GM12873 (cell line): ENCODE measurements around the gene KDM4B.

ENCODE experiments used
- TF ChIP-seq, protein P1 (sequence below): IDR thresholded peaks from 2 replicates; pipeline ENCODE4 v1.5.1; 2012; ENCODE audit warnings: low read depth, mild to moderate bottlenecking, moderate library complexity, low read length, control low read depth; ENCODE audit not compliant: insufficient read depth; ENCODE audit errors: missing control alignments

KDM4B gene

DNA sequence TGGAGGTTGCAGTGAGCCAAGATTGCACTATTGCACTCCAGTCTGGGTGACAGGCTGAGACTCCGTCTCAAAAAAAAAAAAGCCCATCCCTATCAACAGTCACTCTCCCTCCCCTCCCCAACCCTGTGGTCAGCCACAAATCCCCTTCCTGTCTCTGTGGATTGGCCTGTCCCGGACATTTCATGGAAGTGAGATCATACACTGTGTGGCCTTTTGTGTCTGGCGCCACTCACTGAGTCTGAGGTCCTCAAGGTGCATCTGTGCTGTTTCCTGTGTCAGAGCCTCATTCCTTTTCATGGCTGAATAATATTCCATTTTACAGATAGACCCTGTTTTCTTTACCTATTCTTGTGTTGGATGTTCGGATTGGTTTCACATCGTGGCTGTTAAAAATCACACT is 222.2 kb downstream of the KDM4B start:
- TF ChIP-seq, protein P1, sequence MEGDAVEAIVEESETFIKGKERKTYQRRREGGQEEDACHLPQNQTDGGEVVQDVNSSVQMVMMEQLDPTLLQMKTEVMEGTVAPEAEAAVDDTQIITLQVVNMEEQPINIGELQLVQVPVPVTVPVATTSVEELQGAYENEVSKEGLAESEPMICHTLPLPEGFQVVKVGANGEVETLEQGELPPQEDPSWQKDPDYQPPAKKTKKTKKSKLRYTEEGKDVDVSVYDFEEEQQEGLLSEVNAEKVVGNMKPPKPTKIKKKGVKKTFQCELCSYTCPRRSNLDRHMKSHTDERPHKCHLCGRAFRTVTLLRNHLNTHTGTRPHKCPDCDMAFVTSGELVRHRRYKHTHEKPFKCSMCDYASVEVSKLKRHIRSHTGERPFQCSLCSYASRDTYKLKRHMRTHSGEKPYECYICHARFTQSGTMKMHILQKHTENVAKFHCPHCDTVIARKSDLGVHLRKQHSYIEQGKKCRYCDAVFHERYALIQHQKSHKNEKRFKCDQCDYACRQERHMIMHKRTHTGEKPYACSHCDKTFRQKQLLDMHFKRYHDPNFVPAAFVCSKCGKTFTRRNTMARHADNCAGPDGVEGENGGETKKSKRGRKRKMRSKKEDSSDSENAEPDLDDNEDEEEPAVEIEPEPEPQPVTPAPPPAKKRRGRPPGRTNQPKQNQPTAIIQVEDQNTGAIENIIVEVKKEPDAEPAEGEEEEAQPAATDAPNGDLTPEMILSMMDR: no peak

DNA sequence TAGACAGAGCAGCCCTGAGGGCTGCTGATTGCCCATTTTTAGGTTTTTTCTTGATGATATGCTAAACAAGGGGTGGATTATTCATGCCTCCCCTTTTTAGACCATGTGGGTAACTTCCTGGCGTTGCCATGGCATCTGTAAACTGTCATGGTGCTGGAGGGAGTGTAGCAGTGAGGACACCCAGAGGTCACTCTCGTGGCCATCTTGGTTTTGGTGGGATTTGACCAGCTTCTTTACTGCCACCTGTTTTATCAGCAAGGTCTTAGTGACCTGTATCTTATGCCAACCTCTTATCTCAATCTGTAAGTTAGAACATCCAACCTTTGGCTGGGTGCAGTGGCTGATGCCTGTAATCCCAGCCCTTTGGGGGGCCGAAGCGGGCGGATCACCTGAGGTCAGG is 223.7 kb downstream of the KDM4B start:
- TF ChIP-seq, protein P1: no peak

DNA sequence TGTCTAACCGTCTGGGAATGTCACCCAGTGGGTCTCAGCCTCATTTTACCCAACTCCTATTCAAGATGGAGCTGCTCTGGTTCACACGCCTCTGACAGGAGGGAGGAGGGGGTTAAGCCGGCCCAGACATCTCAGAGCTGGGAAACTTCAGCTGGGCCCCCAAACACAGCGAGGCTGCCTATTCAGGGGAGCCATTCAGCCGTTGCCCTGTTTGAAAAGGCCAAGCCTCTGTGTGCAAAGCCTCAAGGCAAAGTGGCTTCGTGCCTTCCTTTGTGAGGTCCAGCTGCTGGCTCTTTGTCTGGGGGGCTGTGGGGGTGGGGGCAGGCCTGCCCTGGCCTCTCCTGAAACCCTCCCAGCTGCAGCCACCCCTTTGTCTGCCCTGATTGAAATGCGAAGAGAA is 224.3 kb downstream of the KDM4B start:
- TF ChIP-seq, protein P1: no peak

DNA sequence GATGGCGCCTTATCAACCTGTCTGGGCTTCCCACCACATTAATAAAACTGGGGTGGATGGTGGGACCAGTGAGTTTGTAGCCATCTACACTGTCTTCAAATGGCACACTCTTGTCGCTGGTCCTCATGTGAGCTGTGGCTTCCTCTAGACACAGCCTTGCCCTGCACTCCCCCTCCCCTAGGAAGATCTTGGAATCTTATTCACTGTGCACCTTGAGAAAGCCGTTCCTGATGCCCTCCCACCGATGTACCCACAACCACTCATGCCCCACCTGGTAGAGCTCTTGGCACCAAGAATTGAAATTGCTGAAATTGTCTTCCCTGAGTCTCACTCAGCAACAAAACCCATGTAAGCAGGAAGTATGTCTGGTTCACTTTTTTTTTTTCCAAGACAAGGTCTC is 225.7 kb downstream of the KDM4B start:
- TF ChIP-seq, protein P1: no peak

DNA sequence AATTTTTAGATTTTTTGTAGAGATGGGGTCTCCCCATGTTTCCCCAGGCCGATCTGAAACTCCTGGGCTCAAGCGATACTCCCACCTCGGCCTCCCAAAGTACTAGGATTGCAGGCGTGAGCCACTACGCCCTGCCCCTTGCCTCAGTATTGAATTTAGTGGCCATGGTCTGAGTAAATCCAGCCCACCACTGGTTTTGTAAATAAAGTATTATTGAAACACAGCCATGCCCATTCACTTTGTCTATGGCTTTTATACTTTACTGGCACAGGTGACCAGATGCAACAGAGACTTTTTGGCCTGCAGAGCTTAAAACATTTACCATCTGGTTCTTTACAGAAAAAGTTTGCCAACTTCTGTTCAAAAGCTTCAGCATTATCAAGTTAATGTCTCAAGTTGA is 227.9 kb downstream of the KDM4B start:
- TF ChIP-seq, protein P1: no peak

DNA sequence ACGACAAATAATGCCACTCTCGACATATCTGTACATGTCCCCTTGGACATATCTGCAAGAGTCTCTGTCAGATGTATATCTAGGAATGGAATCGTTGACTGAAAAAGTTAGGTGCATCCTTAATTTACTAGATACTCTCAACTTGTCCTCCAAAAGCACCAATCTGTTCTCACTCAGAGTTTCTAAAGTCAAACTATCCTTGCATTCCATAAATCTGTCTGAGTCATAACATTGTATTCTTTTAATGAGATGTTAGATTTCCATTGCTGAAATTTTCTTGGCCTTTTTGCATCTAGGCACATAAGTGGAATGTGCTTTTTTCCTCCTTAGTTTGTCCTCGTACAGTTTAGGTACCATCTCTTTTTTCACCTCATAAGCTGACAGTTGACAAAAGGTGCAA is 231.9 kb downstream of the KDM4B start:
- TF ChIP-seq, protein P1: no peak

DNA sequence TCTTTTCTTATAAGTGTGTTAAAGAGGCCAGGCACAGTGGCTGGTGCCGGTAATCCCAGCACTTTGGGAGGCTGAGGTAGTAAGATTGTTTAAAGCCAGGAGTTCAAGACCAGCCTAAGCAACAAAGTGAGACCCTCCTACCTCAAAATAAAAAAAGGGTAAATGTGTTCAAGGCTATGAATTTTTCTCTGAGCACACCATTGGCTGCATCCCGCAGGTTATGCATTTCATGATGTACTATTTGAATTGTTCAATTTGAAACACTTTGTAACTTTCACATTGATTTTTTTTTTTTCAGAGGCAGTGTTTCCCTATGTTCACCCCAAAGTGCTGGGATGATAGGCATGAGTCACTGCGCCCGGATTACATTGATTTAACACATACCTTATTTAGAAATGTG is 233.6 kb downstream of the KDM4B start:
- TF ChIP-seq, protein P1: no peak
